Activated T-cell treated with anti-CD3 and anti-CD28 coated beads, Interleukin-2, amount 50 U/mL, for 4 hours (primary cell): Measurements from ENCODE around the gene DDHD1. TPM values are rescaled to one million over a fixed set of nuclear protein-coding genes. Genes with fewer than 3 reads are reported as not detected.

Experiments
- ATAC-seq, 2 donors: fragments of 200-7000 bp; cut with Tn5 transposase; one replicate each; pipeline ENCODE4 v1.10.0; 2021
- DNase-seq: peaks from one replicate; pipeline ENCODE4 v3.0.0-alpha.2; 2020
- H3K27me3 Mint-ChIP-seq: one replicate; pipeline ENCODE4 v1.8.0; 2021; ENCODE audit warnings: low read depth, mixed read lengths
- H3K36me3 Mint-ChIP-seq: one replicate; pipeline ENCODE4 v1.8.0; 2022; ENCODE audit warnings: mixed read lengths; ENCODE audit not compliant: insufficient read depth
- H3K4me1 Mint-ChIP-seq: one replicate; pipeline ENCODE4 v1.8.0; 2021; ENCODE audit warnings: low read depth, mixed read lengths
- H3K4me3 Mint-ChIP-seq: one replicate; pipeline ENCODE4 v1.8.0; 2021; ENCODE audit warnings: mild to moderate bottlenecking, moderate library complexity, mixed read lengths
- H3K9me3 Mint-ChIP-seq: one replicate; pipeline ENCODE4 v1.8.0; 2021; ENCODE audit warnings: mixed read lengths
- total RNA-seq, 3 donors: library from RNA; stranded (reverse); gene quantifications; one replicate each; pipeline ENCODE4 v1.2.1, GENCODE V29; 2021

The DDHD1 gene
- total RNA-seq, 3 donors from 2014 or later: 35.7 to 36.8 (median 36.5) TPM

- Mint-ChIP-seq H3K4me3 (no peak overlapping the region), H3K4me1 (no peaks in the 10 kb centered on the region), H3K9me3 (peaks cover 7% of the 10 kb centered on the region), H3K27me3 (no peaks in the 10 kb centered on the region), H3K36me3 (peaks cover 56% of the 10 kb centered on the region)
- DNase-seq (no peak), ATAC-seq (no peak)
Measured at GRCh38 chr14:53043027-53043581, 110.0 kb downstream of the DDHD1 start.

GRCh38 chr14:53042480-53042879 lies 110.6 kb downstream of the DDHD1 start:
- no peak overlapping the region for H3K4me3 Mint-ChIP-seq
- H3K27me3 Mint-ChIP-seq: no peaks in the 10 kb centered on the region
- H3K4me1 Mint-ChIP-seq: no peaks in the 10 kb centered on the region
- DNase-seq: no peak
- peaks cover 59% of the 10 kb centered on the region for H3K36me3 Mint-ChIP-seq
- H3K9me3 Mint-ChIP-seq: peaks cover 8% of the 10 kb centered on the region
- no peak for ATAC-seq

- H3K4me3 Mint-ChIP-seq: no peak overlapping the region
- H3K36me3 Mint-ChIP-seq: peaks cover 65% of the 10 kb centered on the region
- no peaks in the 10 kb centered on the region for H3K4me1 Mint-ChIP-seq
- H3K27me3 Mint-ChIP-seq: no peaks in the 10 kb centered on the region
- H3K9me3 Mint-ChIP-seq: peaks cover 8% of the 10 kb centered on the region
- ATAC-seq (no peak), DNase-seq (no peak)
Measured at GRCh38 chr14:53041067-53041466, 112.1 kb downstream of the DDHD1 start.

- Mint-ChIP-seq H3K4me3 (no peak overlapping the region), H3K4me1 (peaks cover 3% of the 10 kb centered on the region), H3K36me3 (peaks cover 75% of the 10 kb centered on the region), H3K27me3 (no peaks in the 10 kb centered on the region), H3K9me3 (peaks cover 8% of the 10 kb centered on the region)
- DNase-seq (no peak), ATAC-seq (no peak)
Measured at GRCh38 chr14:53038629-53039028, 114.5 kb downstream of the DDHD1 start.

GRCh38 chr14:53037016-53037415 lies 116.1 kb downstream of the DDHD1 start:
- Mint-ChIP-seq H3K4me3 (no peak overlapping the region), H3K9me3 (peaks cover 8% of the 10 kb centered on the region), H3K36me3 (peaks cover 70% of the 10 kb centered on the region), H3K4me1 (peaks cover 3% of the 10 kb centered on the region), H3K27me3 (no peaks in the 10 kb centered on the region)
- DNase-seq: no peak
- no peak for ATAC-seq

- Mint-ChIP-seq H3K4me1 (peaks cover 3% of the 10 kb centered on the region), H3K9me3 (peaks cover 12% of the 10 kb centered on the region), H3K4me3 (no peak overlapping the region), H3K36me3 (peaks cover 57% of the 10 kb centered on the region), H3K27me3 (no peaks in the 10 kb centered on the region)
- no peak for DNase-seq
- no peak for ATAC-seq
Measured at GRCh38 chr14:53035336-53036210, 117.5 kb downstream of the DDHD1 start.

- Mint-ChIP-seq H3K4me1 (peaks cover 3% of the 10 kb centered on the region), H3K4me3 (no peak overlapping the region), H3K9me3 (peaks cover 20% of the 10 kb centered on the region), H3K36me3 (peaks cover 50% of the 10 kb centered on the region), H3K27me3 (no peaks in the 10 kb centered on the region)
- ATAC-seq (no peak), DNase-seq (no peak)
Measured at GRCh38 chr14:53034688-53035230, 118.4 kb downstream of the DDHD1 start.

GRCh38 chr14:53034036-53034435 lies 119.1 kb downstream of the DDHD1 start:
- H3K9me3 Mint-ChIP-seq: peaks cover 24% of the 10 kb centered on the region
- no peak overlapping the region for H3K4me3 Mint-ChIP-seq
- H3K36me3 Mint-ChIP-seq: peaks cover 43% of the 10 kb centered on the region
- H3K27me3 Mint-ChIP-seq: no peaks in the 10 kb centered on the region
- DNase-seq (no peak), ATAC-seq (no peak)
- peaks cover 3% of the 10 kb centered on the region for H3K4me1 Mint-ChIP-seq

GRCh38 chr14:53032838-53033390 lies 120.2 kb downstream of the DDHD1 start:
- H3K36me3 Mint-ChIP-seq: peaks cover 31% of the 10 kb centered on the region
- H3K4me3 Mint-ChIP-seq: no peak overlapping the region
- ATAC-seq (no peak), DNase-seq (no peak)
- peaks cover 21% of the 10 kb centered on the region for H3K9me3 Mint-ChIP-seq
- peaks cover 9% of the 10 kb centered on the region for H3K4me1 Mint-ChIP-seq
- no peaks in the 10 kb centered on the region for H3K27me3 Mint-ChIP-seq

- peaks cover 21% of the 10 kb centered on the region for H3K9me3 Mint-ChIP-seq
- ATAC-seq: no peak
- no peak overlapping the region for H3K4me3 Mint-ChIP-seq
- DNase-seq: no peak
- H3K36me3 Mint-ChIP-seq: peaks cover 25% of the 10 kb centered on the region
- H3K4me1 Mint-ChIP-seq: peaks cover 15% of the 10 kb centered on the region
- no peaks in the 10 kb centered on the region for H3K27me3 Mint-ChIP-seq
Measured at GRCh38 chr14:53032161-53032803, 120.8 kb downstream of the DDHD1 start.

GRCh38 chr14:53027562-53027961 lies 125.6 kb downstream of the DDHD1 start:
- Mint-ChIP-seq H3K27me3 (no peaks in the 10 kb centered on the region), H3K4me3 (no peak overlapping the region), H3K36me3 (peaks cover 5% of the 10 kb centered on the region), H3K4me1 (peaks cover 15% of the 10 kb centered on the region), H3K9me3 (peaks cover 21% of the 10 kb centered on the region)
- ATAC-seq: no peak
- DNase-seq: no peak

GRCh38 chr14:53027041-53027440 lies 126.1 kb downstream of the DDHD1 start:
- Mint-ChIP-seq H3K27me3 (no peaks in the 10 kb centered on the region), H3K36me3 (peaks cover under 1% of the 10 kb centered on the region), H3K4me1 (peaks cover 15% of the 10 kb centered on the region), H3K9me3 (peaks cover 21% of the 10 kb centered on the region), H3K4me3 (no peak overlapping the region)
- ATAC-seq (no peak), DNase-seq (no peak)

- DNase-seq (no peak), ATAC-seq (no peak)
- no peak overlapping the region for H3K4me3 Mint-ChIP-seq
- peaks cover 11% of the 10 kb centered on the region for H3K4me1 Mint-ChIP-seq
- H3K27me3 Mint-ChIP-seq: no peaks in the 10 kb centered on the region
- peaks cover 5% of the 10 kb centered on the region for H3K36me3 Mint-ChIP-seq
- H3K9me3 Mint-ChIP-seq: peaks cover 3% of the 10 kb centered on the region
Measured at GRCh38 chr14:53023325-53023724, 129.8 kb downstream of the DDHD1 start.

GRCh38 chr14:53022593-53022992 lies 130.5 kb downstream of the DDHD1 start:
- peaks cover 5% of the 10 kb centered on the region for H3K4me1 Mint-ChIP-seq
- no peak for DNase-seq
- peaks cover 3% of the 10 kb centered on the region for H3K9me3 Mint-ChIP-seq
- H3K27me3 Mint-ChIP-seq: no peaks in the 10 kb centered on the region
- no peak for ATAC-seq
- peaks cover 5% of the 10 kb centered on the region for H3K36me3 Mint-ChIP-seq
- H3K4me3 Mint-ChIP-seq: no peak overlapping the region
